DND-41 (cell line): ENCODE measurements around the gene MGAT5.

Source experiments
- ATAC-seq: fragments of 200-7000 bp; cut with Tn5 transposase; 3 replicates; pipeline ENCODE4 v1.9.1; 2021; ENCODE audit warnings: low read depth; ENCODE audit not compliant: insufficient read depth
- DNase-seq: peaks from one replicate; pipeline ENCODE4 v3.0.0-alpha.2; 2020
- H2AFZ ChIP-seq: 2 replicates; pipeline ENCODE4 v1.6.0; 2012; ENCODE audit warnings: low read depth, low read length
- H3K27ac ChIP-seq: 2 replicates; pipeline ENCODE4 v1.5.1; 2012; ENCODE audit warnings: low read length, inconsistent platforms
- H3K27me3 ChIP-seq: fragments of 200-600 bp; sonication (generic); 2 replicates; pipeline ENCODE4 v1.6.0; 2012; ENCODE audit warnings: low read length, mild to moderate bottlenecking, inconsistent platforms; ENCODE audit not compliant: insufficient read depth, poor library complexity
- H3K36me3 ChIP-seq: 2 replicates; pipeline ENCODE4 v1.5.1; 2012; ENCODE audit warnings: low read length, inconsistent platforms; ENCODE audit not compliant: insufficient read depth
- H3K4me1 ChIP-seq: 2 replicates; pipeline ENCODE4 v1.5.1; 2012; ENCODE audit warnings: mild to moderate bottlenecking, low read length; ENCODE audit not compliant: insufficient read depth
- H3K4me2 ChIP-seq: 2 replicates; pipeline ENCODE4 v1.6.0; 2012; ENCODE audit warnings: mild to moderate bottlenecking, moderate library complexity, low read length, inconsistent platforms; ENCODE audit not compliant: insufficient read depth
- H3K4me3 ChIP-seq, 2 experiments: fragments of 200-600 bp in 1 of 2; shearing (Covaris generic) in 1 of 2; 2 replicates each; pipeline ENCODE4 v1.5.1; 2012 to 2016; ENCODE audit warnings: inconsistent platforms in 2 of 2, low read length in 2 of 2, mild to moderate bottlenecking in 2 of 2, low read depth in 1 of 2, moderate library complexity in 1 of 2
- H3K79me2 ChIP-seq: 2 replicates; pipeline ENCODE4 v1.6.0; 2012; ENCODE audit warnings: low read length, inconsistent platforms; ENCODE audit not compliant: insufficient read depth
- H3K9ac ChIP-seq: 2 replicates; pipeline ENCODE4 v1.6.0; 2012; ENCODE audit warnings: low read depth, mild to moderate bottlenecking, inconsistent platforms, low read length, moderate library complexity
- H3K9me3 ChIP-seq: 2 replicates; pipeline ENCODE4 v1.5.1; 2012; ENCODE audit warnings: low read length, moderate library complexity, mild to moderate bottlenecking, inconsistent platforms; ENCODE audit not compliant: insufficient read depth, severe bottlenecking
- H4K20me1 ChIP-seq: 2 replicates; pipeline ENCODE4 v1.6.0; 2012; ENCODE audit warnings: low read length; ENCODE audit not compliant: insufficient read depth
- EZH2 ChIP-seq: IDR thresholded peaks from 3 replicates; pipeline ENCODE4 v1.6.1; 2012; ENCODE audit warnings: borderline replicate concordance, low read depth, mild to moderate bottlenecking, moderate library complexity, low read length, inconsistent platforms; ENCODE audit not compliant: severe bottlenecking
- TF ChIP-seq, protein P1 (sequence below): IDR thresholded peaks from 2 replicates; pipeline ENCODE4 v1.5.1; 2012; ENCODE audit warnings: borderline replicate concordance, low read length, moderate library complexity, mild to moderate bottlenecking; ENCODE audit not compliant: poor library complexity, severe bottlenecking; ENCODE audit errors: extremely low read depth

The MGAT5 gene

DNA sequence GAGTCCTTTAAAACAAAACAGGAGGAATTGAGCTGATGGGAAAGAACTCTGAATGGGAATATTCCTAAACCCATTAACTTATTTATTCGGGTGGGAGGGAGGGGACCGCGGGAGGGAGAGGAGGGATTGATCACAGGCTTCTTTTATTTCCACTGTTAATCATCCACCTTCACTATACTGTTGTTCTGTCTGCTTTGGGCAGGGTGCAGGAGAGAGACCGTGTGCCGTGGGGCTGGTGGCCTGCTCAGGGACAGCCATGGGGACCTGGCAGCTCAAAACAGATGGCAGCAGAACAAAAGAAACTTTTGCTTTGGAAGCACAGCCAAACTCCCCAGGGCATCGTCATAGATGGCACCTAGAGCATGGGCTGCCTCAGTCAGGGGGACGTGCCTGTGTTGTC, 195.3 kb downstream of the MGAT5 start:
- no peaks in the 10 kb centered on the region for H3K4me1 ChIP-seq
- H3K79me2 ChIP-seq = no peaks in the 10 kb centered on the region
- no peak overlapping the region for H2AFZ ChIP-seq
- no peaks in the 10 kb centered on the region for H3K27me3 ChIP-seq
- no peak overlapping the region for H3K4me2 ChIP-seq
- no peak overlapping the region for H3K9ac ChIP-seq
- H3K9me3 ChIP-seq = no peaks in the 10 kb centered on the region
- H4K20me1 ChIP-seq = peaks cover 5% of the 10 kb centered on the region; the same call in 1 of the 2 replicates
- TF ChIP-seq, protein P1, sequence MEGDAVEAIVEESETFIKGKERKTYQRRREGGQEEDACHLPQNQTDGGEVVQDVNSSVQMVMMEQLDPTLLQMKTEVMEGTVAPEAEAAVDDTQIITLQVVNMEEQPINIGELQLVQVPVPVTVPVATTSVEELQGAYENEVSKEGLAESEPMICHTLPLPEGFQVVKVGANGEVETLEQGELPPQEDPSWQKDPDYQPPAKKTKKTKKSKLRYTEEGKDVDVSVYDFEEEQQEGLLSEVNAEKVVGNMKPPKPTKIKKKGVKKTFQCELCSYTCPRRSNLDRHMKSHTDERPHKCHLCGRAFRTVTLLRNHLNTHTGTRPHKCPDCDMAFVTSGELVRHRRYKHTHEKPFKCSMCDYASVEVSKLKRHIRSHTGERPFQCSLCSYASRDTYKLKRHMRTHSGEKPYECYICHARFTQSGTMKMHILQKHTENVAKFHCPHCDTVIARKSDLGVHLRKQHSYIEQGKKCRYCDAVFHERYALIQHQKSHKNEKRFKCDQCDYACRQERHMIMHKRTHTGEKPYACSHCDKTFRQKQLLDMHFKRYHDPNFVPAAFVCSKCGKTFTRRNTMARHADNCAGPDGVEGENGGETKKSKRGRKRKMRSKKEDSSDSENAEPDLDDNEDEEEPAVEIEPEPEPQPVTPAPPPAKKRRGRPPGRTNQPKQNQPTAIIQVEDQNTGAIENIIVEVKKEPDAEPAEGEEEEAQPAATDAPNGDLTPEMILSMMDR = no peak
- TF ChIP-seq EZH2 = no peak
- ATAC-seq = no peak
- no peak for DNase-seq
- no peak overlapping the region for H3K4me3 ChIP-seq
- no peak overlapping the region for H3K27ac ChIP-seq
- peaks cover 63% of the 10 kb centered on the region for H3K36me3 ChIP-seq

DNA sequence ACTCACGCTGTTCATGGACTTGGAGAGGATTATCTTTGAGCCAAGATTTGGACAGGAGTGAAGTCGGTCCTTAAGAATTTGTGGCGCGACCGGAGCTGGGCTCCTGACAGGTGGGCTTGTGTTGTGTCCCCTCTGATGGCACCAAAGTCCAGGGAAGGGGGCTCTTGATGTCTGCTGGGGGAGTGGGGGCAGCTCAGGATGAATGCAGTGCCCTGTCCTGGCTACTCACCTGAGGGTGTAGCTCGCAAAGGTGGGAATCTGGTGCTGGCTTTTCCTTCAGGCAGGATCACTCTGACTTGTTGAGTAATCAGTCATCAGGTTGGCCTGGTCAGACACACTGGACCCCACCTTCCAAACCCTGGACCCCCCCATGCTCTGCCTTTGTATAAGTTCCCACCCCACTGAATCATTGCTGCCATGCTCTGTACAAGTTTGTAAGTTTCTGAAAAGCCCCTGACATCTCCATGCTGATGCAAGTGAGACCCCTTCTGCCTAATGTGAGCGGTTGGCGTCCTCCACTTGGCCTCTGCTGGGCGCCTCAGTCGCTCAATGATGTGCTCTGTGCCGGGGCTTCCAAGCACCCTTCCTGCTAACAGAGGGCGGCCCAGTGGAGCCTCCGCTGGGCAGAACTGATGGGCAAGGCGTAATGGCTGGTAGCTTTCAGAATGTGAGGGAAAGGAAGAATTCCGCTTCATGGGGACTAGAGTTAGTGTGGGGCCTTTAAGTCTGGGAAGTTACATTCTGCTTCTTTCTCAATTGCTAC, 196.1 kb downstream of the MGAT5 start:
- peaks cover 56% of the 10 kb centered on the region for H3K36me3 ChIP-seq
- TF ChIP-seq EZH2 = no peak
- TF ChIP-seq, protein P1 = no peak
- no peak for ATAC-seq

DNA sequence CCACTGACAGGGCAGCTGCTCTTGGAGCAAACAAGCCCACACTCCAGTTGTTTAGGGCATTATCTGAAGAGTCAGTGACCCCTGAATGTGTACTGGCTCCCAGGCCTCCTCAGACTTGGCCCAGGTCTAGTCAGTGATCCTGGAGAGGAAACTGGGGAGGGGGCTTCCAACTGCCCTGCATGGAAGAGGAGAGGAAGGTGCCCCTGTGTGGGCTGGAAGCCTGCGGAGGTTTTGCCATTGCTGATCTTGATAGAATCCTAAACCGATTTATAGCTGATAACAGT, 197.4 kb downstream of the MGAT5 start:
- Histone ChIP-seq H3K9ac (no peak overlapping the region), H3K36me3 (peaks cover 49% of the 10 kb centered on the region), H3K79me2 (no peaks in the 10 kb centered on the region), H3K4me2 (no peak overlapping the region), H3K4me3 (no peak overlapping the region), H3K9me3 (no peaks in the 10 kb centered on the region), H3K4me1 (no peaks in the 10 kb centered on the region), H2AFZ (no peak overlapping the region), H3K27me3 (no peaks in the 10 kb centered on the region), H3K27ac (no peak overlapping the region), H4K20me1 (no peaks in the 10 kb centered on the region; the same call in 1 of the 2 replicates)
- DNase-seq (no peak), ATAC-seq (no peak)
- TF ChIP-seq, protein P1 = no peak
- TF ChIP-seq EZH2 = no peak

More for the DNA sequence above, 196.1 kb downstream of the MGAT5 start:
- Histone ChIP-seq H3K4me1 (no peaks in the 10 kb centered on the region), H2AFZ (no peak overlapping the region), H3K79me2 (no peaks in the 10 kb centered on the region), H3K4me3 (no peak overlapping the region), H3K27me3 (no peaks in the 10 kb centered on the region), H3K9ac (no peak overlapping the region), H3K27ac (no peak overlapping the region), H3K9me3 (no peaks in the 10 kb centered on the region), H3K4me2 (no peak overlapping the region), H4K20me1 (peaks cover 5% of the 10 kb centered on the region; the same call in 1 of the 2 replicates)
- no peak for DNase-seq
